ENCODE results near the gene C2CD3.

Gene C2CD3

DNA sequence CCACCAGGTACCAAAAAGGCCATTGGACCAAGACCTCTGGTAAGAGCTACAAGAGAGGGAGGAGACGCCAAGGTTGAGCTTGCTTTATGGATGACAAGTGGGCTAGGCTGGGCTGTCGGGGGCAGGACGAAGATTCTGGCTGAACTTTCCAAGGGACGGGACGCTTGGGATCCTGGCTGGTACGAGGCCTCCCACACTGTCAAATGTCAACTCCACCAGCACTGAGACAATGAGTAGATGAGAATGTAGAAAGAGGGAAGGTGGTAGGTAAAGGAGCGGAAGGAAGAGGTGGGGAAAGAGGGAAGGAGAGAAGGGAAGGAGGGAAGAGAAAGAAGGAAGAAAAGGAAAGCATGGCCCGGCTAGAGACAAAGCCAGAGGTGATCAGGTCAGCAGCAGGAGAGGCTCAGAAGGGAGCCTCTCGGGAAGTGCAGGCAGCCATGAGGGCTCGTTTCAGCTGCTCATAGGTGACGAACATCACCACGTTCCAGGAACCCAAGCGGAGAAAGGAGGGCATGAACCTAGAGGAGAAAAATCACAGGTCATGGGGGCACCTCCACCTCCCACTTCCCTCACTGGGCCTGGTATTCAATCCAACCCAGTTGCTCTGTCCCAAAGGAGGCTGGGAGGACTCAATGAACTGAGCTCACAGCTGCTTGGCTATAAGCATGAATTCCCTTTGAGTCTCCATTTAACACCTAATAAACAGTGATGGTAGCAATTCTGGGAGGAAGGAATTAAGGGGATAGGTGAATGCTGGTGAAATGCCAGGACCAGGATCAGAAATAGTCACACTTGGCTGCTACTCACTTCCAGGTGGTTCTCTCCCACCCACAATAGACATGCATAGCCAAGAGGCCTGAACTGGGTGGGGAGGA is 196.0 kb downstream of the C2CD3 start:
- no peak for DNase-seq (ENCODE audit: low read depth)
- TF ChIP-seq, protein P1, sequence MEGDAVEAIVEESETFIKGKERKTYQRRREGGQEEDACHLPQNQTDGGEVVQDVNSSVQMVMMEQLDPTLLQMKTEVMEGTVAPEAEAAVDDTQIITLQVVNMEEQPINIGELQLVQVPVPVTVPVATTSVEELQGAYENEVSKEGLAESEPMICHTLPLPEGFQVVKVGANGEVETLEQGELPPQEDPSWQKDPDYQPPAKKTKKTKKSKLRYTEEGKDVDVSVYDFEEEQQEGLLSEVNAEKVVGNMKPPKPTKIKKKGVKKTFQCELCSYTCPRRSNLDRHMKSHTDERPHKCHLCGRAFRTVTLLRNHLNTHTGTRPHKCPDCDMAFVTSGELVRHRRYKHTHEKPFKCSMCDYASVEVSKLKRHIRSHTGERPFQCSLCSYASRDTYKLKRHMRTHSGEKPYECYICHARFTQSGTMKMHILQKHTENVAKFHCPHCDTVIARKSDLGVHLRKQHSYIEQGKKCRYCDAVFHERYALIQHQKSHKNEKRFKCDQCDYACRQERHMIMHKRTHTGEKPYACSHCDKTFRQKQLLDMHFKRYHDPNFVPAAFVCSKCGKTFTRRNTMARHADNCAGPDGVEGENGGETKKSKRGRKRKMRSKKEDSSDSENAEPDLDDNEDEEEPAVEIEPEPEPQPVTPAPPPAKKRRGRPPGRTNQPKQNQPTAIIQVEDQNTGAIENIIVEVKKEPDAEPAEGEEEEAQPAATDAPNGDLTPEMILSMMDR (IDR thresholded peaks at IDR 0.05; ENCODE audit: insufficient read depth, low read depth, low read length, missing control alignments) = no peak

DNA sequence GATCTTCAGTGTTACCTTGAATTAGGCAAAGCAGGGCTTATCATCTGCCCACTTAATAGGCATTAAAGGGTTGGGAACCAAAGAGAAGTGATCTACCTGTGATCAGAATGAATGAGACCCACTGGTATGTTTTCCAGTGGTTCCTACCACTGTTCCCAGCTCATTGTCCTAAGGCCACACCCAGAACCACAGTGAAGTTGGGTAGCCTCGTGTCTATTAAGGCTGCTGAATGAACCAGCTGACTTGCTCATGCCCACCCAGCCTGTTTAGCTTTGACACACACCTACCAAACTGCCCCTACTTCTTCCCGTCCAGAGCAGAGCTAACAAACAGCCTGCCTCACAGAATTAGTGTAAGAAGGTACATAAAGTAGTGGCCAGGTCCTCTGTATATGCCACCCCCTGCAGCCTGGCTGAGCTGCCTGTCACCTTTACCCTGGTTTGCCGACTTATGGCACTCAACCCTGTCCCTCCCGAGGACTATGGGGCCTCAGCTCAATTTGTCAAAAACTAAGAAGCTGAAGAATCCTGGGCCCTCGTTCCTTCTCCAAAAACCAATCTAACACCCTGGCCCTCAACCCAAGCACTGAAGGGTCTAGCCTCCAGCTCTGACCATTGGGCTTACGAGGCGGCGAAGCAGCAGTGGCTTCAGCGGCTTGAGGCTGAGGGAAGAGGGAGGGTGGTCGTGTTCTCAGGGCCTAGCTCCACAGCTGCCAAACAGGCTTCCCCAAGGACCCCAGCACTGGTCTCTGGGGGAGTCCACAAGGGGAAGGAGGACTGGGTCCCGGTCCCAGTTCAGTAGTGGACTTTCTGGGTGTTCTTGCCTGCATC is 198.0 kb downstream of the C2CD3 start:
- H3K4me3 ChIP-seq (ENCODE audit: low read depth, low read length) = no peak overlapping the region
- TF ChIP-seq, protein P1 (IDR thresholded peaks at IDR 0.05; ENCODE audit: insufficient read depth, low read depth, low read length, missing control alignments) = no peak
- DNase-seq (ENCODE audit: low read depth) = no peak

More for the DNA sequence above, 196.0 kb downstream of the C2CD3 start:
- no peak overlapping the region for H3K4me3 ChIP-seq (ENCODE audit: low read depth, low read length)

DNA sequence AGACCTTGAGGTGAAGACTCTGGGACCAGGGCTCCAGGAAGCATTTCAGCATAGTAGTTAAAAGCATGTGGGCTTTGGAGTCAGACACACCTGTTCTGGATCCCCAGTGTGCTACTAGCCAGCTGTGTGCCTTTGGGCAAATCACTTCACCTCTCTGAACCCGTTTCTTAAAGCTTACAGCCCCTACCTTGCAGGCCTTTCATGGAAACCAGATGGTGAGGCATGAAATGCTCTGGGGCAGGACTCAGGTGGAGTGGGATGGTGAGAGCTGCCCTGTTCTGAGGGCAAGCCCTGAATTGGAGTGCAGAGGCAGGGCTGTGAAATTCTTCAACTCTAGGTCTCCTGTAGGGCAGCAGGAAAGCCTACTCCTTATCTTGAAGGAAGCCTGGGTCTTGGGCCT is 198.6 kb downstream of the C2CD3 start:
- TF ChIP-seq, protein P1 (IDR thresholded peaks at IDR 0.05; ENCODE audit: insufficient read depth, low read depth, low read length, missing control alignments) = no peak
- DNase-seq (ENCODE audit: low read depth) = no peak
- no peak overlapping the region for H3K4me3 ChIP-seq (ENCODE audit: low read depth, low read length)

DNA sequence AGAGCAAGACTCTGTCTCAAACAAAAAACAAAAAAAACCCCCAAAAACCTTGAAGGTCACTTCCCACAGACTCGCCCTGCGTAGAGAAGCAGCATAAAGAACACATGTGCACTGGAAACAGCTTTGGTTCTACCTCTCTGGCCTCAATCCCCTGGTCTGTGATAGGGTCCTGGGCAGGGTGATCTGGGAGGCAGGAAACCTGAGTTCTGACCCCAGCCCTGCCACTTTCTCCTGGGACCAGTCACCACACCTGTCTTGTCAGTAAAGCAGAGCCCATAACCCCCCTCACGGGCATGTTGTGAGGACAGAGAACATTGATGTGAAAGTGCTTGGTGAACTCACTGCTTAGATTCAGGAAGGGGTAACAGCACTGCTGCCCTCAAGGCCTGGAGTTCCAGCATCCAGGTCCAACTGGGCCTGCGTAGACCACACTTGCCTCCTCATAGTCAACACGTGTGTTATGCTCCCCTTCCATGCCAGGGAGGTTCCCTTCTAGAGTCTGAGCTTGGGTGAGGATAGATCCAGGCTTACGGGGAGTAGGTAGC is 199.6 kb downstream of the C2CD3 start:
- DNase-seq (ENCODE audit: low read depth) = peak; percentile 30
- TF ChIP-seq, protein P1 (IDR thresholded peaks at IDR 0.05; ENCODE audit: insufficient read depth, low read depth, low read length, missing control alignments) = no peak
- no peak overlapping the region for H3K4me3 ChIP-seq (ENCODE audit: low read depth, low read length)

DNA sequence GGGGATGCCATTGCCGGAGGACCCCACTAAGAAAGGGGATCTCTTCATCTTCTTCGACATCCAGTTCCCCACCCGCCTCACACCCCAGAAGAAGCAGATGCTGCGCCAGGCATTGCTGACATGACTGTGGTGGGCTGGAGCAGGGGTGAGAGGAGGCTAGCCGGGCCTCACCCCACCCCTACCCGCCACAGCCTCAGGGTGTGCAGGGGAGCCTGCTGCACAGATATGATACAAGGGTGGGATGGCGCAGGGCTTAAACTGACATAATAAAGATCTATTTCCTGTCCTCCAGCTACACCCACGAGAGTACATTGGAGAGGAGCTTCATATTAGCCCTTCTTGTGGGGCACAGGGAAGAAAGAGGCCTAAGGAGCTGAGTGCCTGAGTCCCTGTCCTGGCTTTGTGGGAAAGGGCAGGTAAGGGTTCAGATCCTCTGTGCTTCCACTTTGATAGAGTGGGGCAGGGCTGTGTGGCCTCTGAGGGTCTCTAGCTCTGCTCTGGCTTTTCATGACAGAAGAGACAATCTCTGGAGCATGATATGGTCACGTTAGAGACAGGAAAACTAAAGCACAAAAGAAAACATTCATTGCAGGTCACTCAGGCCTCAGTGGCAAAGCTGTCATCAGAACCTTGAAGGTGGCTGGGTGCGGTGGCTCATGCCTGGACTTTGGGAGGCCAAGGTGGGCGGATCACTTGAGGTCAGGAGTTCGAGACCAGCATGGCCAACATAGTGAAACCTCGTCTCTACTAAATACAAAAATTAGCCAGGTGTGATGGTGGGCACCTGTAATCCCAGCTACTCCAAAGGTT is 200.6 kb downstream of the C2CD3 start:
- TF ChIP-seq, protein P1 (IDR thresholded peaks at IDR 0.05; ENCODE audit: insufficient read depth, low read depth, low read length, missing control alignments) = no peak
- no peak overlapping the region for H3K4me3 ChIP-seq (ENCODE audit: low read depth, low read length)
- no peak for DNase-seq (ENCODE audit: low read depth)

DNA sequence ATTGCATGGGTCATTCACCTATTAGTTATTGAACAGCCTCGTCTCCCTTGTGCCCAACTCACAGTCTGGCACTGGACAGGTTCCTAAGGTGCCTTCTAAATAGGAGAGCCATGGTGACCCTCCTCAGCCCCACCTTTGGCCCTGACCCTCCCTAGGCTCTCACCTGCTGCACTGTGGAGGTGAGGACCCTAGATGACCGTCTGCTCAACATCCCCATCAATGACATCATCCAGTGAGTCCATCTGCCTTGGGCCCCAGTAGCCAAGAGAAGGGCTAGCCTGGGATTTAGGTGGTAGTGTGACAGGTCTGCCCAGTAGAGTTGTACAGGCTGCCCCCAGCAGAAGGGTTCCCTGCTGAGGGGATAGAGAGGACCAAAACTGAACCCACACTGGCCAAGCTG is 201.7 kb downstream of the C2CD3 start:
- DNase-seq (ENCODE audit: low read depth) = no peak
- no peak overlapping the region for H3K4me3 ChIP-seq (ENCODE audit: low read depth, low read length)
- TF ChIP-seq, protein P1 (IDR thresholded peaks at IDR 0.05; ENCODE audit: insufficient read depth, low read depth, low read length, missing control alignments) = no peak
